HEK293T (cell line): ENCODE results near the gene SLC22A16.

Source experiments
- ARNT ChIP-seq: fragments of 450-650 bp; IDR thresholded peaks from 2 replicates; pipeline ENCODE4 v1.6.1; 2017; ENCODE audit warnings: mild to moderate bottlenecking
- BHLHE40 ChIP-seq: fragments of 450-650 bp; IDR thresholded peaks from 2 replicates; pipeline ENCODE4 v1.6.1; 2016; ENCODE audit warnings: mild to moderate bottlenecking, moderate library complexity, borderline replicate concordance
- FOXK2 ChIP-seq: fragments of 450-650 bp; IDR thresholded peaks from 2 replicates; pipeline ENCODE4 v1.6.1; 2016; ENCODE audit warnings: mild to moderate bottlenecking
- LEF1 ChIP-seq: fragments of 450-650 bp; IDR thresholded peaks from 2 replicates; pipeline ENCODE4 v1.6.1; 2017; ENCODE audit warnings: mild to moderate bottlenecking, borderline replicate concordance
- NFRKB ChIP-seq: fragments of 450-650 bp; IDR thresholded peaks from 2 replicates; pipeline ENCODE4 v1.6.1; 2016; ENCODE audit warnings: mild to moderate bottlenecking, moderate library complexity
- SP1 ChIP-seq: fragments of 450-650 bp; IDR thresholded peaks from 2 replicates; pipeline ENCODE4 v1.6.1; 2017
- SUZ12 ChIP-seq: fragments of 450-650 bp; IDR thresholded peaks from 2 replicates; pipeline ENCODE4 v1.6.1; 2016; ENCODE audit warnings: mild to moderate bottlenecking
- TARDBP ChIP-seq: fragments of 450-650 bp; IDR thresholded peaks from 2 replicates; pipeline ENCODE4 v1.6.1; 2016
- TF ChIP-seq, protein P1 (sequence below): fragments of 450-650 bp; IDR thresholded peaks from 2 replicates; pipeline ENCODE4 v1.6.1; 2016

DNA sequence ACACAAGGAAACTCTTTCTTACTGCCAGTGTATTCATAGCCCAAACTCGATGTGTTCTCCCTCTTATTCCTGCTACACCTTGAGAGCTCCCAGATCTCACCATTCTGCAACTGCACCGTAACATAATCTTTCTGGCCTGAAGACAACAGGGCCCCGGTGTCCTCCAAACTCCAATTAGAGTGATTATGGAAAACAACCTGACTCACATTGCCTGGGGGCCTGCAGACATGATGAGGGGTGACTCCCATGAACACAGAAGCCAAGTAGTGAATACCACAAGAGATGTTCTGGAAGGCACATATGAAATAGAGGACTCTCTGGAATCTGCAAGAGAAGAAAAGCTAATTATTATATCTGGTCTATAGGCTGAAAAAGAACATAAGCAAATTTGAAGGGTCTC lies 19.7 kb downstream of the SLC22A16 start:
- TF ChIP-seq BHLHE40 (no peak), SP1 (no peak), LEF1 (no peak), TARDBP (no peak), ARNT (no peak), NFRKB (no peak), SUZ12 (no peak), FOXK2 (no peak)
- TF ChIP-seq, protein P1, sequence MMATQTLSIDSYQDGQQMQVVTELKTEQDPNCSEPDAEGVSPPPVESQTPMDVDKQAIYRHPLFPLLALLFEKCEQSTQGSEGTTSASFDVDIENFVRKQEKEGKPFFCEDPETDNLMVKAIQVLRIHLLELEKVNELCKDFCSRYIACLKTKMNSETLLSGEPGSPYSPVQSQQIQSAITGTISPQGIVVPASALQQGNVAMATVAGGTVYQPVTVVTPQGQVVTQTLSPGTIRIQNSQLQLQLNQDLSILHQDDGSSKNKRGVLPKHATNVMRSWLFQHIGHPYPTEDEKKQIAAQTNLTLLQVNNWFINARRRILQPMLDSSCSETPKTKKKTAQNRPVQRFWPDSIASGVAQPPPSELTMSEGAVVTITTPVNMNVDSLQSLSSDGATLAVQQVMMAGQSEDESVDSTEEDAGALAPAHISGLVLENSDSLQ: no peak
